HG03520 (cell line): Measurements from ENCODE around the gene CD1D.
A peak's percentile ranks its signal among the peaks of the same experiment; 100 is the strongest.
"Not testable (repeated sequence)": the region's sequence is repeated elsewhere in the genome, so short reads cannot be mapped to it uniquely, and the experiment has no call there.

ENCODE experiments used
- ATAC-seq: cut with Tn5 transposase; IDR thresholded peaks from one replicate; pipeline ENCODE4 v1.9.1; 2021; ENCODE audit warnings: mild to moderate bottlenecking, moderate library complexity; ENCODE audit not compliant: unreplicated experiment

CD1D gene

GRCh38 chr1:158175915-158176314, 4.8 kb upstream of the CD1D start:
- not testable (repeated sequence) for ATAC-seq

DNA sequence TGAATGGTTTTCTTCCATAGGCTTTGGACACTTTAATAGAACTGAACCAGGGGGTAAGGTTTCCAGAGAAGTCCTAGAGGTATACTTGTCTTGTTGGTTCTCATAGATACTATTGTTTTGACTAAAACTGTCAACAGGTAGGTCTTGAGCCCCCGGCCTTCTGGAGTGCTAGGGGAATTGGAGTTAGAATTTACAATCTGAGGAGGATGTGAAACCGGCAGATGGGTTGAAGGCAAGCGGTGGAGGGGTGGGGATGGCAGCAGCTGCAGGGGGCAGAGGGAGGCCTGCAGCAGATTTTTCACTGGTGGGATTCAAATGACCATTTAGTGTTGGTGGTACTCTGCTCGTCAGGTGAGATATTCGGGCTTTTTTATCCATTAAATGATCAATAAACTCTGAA, 4.3 kb upstream of the CD1D start:
- ATAC-seq = no peak

DNA sequence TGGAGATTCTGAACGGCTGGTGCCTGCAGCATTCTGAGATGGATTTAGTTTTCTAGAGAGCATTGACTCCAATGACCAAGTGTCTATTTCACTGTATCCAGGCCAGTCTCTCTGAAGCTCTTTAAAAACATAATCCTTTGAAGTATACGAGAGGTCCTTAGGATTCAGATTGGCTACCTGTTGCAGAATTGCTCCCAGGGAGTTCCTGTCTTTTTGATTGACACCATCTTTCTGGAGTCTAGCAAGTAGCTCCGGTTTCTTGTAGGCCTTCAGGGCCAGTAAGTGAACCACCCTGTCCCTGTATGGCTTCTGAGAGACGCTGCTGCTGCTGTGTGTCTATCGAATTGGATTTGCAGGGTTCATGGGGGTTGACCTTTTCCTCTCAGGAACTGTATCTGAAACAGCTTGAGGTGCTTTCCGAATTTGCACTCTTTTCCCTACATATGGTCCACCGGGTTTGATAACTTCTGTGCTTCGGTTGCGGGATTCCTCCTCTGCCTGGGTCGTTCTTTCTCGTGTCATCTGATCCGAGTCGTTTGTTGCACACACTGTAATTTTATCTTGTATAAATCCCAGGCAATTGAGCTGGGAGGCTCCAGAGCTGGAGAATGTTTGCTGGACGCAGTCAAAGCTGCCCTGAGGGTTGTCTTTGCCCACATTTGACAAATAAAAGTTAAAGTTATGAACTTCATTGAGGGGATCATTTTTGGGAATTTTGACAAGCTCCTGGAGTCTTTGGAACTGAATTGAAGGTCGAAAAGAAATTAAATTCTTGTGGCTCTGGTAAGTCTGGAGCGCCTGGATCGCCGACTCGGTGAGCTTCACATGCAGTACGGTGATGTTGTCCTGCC, 3.6 kb upstream of the CD1D start:
- not testable (repeated sequence) for ATAC-seq

DNA sequence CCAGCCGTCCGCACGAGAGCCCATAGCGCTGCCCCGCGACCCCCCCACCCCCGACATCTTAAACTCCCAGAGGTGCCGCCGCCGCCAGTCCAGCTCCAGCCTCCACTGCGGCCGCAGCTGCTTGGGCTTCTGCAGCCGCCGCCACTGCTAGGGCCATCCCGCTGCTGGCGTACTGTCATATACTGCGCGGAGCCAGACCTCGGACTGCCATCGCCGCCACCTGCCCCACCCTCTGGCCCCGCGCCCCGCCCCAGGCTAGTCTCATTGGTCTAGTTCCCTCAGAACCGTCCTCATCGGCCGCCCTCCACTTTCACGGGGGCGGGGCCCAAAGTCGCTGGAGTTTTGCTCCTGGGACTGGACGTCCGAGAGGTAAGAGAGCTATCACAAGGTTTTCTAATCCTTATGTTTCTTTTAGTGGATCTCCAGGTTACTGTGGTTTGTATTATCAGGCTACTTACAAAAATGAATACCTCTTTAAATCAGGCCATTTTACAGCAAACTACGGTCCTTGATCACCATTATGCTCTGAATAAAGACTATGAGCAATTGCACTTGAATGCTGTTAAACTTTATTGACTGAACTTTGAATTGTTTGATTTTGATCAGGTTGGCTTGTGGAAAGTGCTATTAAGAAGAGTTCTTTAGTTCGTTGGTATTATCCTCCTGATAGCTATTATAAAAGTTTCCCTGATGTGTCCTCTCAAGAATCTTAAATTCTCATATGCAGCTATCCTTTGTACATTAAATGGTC, 2.8 kb upstream of the CD1D start:
- no peak for ATAC-seq

GRCh38 chr1:158179301-158180041, 1.2 kb upstream of the CD1D start:
- peak; percentile 91 for ATAC-seq

- no peak for ATAC-seq
These were observed 855 bp downstream of the CD1D start for GRCh38 chr1:158181577-158181922.

DNA sequence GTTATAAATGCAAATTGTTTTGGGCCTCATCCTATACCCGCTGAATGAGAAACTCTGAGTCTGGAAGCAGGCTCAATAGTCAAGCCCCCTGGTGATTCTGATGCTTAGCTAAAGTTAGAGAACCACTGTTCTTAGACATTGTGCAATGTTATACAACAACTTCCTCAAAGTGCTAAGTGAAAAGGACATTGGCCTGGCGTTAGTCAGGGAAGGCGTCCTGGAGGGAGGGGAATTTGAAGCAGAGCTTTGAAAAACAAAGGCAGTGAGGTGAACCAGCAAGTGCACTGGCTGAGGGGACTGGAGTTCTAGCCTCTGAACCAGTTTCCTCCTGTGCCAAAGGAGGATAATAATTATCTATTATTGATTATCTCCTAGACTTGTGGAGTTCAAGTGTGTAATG, 5.1 kb downstream of the CD1D start:
- no peak for ATAC-seq

GRCh38 chr1:158186180-158186579, 5.5 kb downstream of the CD1D start:
- no peak for ATAC-seq

DNA sequence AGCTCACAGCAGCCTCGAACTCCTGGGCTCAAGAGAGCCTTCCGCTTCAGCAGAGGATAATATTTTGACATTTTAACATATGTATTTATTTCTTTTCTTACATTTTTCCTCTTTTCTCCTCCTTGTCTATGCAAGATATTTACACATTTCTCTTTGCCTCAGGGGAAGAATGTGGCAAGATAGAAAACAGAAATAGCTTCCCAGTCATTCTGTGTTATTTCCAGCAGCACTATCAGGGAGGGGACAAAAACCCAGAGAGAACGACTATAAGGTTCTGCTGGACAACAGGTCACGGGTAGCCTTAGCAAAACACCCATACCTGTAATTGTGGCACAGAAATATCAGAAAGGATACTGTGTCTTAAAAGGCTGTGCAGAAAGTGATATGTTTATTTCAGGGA, 7.9 kb downstream of the CD1D start:
- no peak for ATAC-seq

- ATAC-seq = no peak
These were observed 8.9 kb downstream of the CD1D start for GRCh38 chr1:158189624-158190023.

DNA sequence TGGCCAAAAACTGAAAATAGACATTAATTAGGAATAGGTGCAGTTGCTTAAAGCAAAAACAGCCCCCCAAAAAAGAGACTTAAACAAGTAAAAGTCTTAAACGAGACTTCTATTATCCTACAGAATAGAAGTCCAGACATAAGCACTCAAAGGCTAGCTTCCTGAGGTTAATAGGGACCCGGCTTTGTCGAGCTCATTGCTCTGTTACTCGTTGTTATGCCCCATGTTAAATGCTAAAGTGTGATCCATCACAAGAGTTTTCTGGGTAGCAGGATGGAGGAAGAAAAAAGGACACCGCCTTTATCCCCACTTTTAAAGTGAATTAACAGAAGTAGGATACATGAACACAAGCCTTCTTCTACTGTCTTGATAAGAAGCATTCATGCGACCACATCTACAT, 10.6 kb downstream of the CD1D start:
- ATAC-seq = no peak

DNA sequence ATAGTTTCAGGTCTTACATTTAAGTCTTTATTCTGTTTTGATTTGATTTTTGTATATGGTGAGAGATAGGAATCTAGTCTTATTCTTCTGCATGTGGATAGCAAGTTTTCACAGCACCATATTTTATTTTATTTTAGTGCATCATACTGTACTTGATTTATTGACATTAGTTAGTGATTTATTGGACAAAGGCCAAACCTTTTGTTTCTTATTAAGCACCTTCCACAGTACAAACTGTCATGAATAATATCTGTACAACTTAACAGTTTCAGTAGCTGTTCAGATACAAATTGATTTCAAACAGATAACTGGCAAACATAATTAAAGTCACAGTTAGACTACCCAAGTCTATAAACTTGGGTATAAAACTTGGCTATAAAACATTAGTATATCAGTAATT, 15.8 kb downstream of the CD1D start:
- no peak for ATAC-seq

DNA sequence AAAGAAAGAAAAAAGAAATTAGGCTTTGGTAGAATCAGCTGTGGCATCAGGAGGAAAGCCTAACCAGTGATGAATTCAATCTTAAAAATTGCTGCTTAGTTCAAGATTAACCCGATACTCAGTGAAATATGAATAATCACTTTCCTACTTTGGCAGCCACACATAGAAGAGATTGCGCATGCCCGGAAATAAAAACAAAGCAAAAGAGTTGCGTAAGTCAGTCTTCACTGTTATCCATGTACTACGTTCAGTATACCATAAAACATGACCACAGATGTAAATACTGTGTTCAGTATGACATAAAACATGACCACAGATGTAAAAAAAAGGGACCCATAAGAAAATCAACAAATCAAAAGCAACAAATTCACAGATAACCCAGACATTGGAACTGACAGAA, 19.2 kb downstream of the CD1D start:
- no peak for ATAC-seq

DNA sequence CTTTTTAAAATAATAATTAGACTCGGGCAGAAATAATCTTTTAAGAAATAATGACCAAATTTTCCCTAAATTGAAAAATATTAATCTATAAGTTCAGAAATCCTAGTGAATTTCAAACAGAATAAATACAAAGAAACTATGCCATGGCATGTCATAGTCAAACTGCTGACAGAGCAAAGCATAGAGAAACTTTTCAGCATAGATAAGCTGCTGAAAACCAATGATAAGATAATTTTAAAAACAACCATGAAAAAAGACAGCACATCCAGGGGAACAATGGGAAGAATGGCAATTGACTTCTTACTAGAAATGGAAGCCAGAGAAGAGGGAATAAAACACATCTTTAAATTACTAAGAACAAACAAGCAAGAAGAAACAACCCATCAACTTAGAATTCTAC, 19.8 kb downstream of the CD1D start:
- ATAC-seq = no peak

DNA sequence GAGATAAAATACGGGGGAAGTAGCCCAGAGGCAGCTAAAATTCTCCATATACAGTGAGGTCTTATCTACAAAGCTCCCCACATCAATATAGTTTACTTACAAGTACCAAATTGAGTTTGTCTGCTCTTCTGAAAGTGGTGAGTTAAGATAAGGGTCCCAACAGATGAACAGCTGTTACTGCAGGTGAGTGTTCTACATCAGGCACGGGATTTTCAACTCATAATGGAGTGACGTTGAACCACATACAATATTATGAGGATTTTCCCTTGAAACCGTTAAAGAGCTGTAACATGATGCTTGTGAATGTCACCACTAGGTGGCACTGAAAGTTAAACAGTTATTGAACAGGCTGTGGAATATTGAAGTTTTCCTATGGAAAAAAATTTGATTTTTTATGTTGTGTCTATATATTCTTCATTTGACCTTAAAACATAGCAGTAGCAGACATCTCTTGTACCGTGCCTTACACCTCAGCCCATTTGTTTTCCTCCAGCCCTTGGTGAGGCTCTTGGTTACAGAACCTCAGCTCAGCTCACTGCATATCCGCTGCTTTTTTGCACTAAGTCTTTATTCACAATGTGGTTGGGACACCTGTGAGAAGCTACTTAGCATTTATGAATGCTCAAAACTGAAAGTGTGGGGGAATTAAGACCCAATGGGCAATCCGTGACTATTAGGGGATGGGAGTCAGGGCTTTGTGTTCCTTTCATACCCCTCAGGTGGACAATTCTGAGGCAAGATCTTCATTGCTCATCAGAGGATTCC, 23.2 kb downstream of the CD1D start:
- ATAC-seq = no peak

DNA sequence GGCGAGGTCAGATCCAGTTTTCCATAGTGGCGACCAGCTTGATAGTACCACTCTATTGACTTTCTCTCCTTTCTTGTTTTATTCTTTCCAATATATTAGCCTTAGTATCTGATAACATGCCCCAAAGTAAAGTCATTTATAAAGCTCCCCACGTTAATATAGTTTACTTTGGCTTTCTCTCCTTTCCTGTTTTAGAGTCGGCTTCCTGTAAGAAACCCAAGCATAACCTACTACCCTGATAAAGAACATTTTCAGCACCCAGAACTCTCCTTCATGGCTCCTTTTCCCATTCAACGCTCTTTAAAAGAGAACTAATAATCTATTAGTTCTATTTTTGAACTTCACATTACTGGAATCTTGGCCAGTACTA, 23.7 kb downstream of the CD1D start:
- ATAC-seq = no peak

- no peak for ATAC-seq
These were observed 28.0 kb downstream of the CD1D start for GRCh38 chr1:158208586-158209116.

DNA sequence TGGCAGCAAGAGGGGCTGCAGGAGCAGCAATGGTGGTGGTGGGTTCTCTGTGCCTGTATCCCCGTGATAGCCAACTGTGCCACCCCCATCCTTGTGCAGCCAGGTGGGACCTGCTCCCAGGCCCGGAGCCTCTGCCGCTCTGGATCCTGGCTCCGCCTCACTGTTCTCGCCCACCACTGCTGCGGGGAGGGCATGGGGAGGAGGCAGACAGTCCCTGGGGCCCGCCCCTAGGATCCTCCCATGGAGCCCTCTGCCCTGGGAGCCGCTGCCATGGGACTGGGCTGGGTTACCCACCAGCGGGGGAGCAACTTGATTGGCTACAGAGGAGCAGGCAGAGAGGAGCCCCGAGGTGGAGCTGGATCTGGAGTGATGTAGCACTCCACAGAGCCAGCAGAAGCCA, 31.6 kb downstream of the CD1D start:
- no peak for ATAC-seq

GRCh38 chr1:158223445-158223844, 42.8 kb downstream of the CD1D start:
- ATAC-seq = not testable (repeated sequence)

- ATAC-seq = no peak
These were observed 47.4 kb downstream of the CD1D start for GRCh38 chr1:158227904-158228623.
